NCI-H345 (cell line): ENCODE results near the gene ARMC2.
"Not testable (repeated sequence)": the region's sequence is repeated elsewhere in the genome, so short reads cannot be mapped to it uniquely, and the experiment has no call there.

Experiments used
- DNase-seq: peaks from one replicate; lab custom pipeline; 2025; lab: John Stamatoyannopoulos, UW

The ARMC2 gene

GRCh38 chr6:108848116-108848868 lies at the start of gene ARMC2:
Gene ARMC2 (plus strand): TSS chr6:108848422. CDS start chr6:108854268, 5,846 bp downstream.
- peak; percentile 92 for DNase-seq

GRCh38 chr6:108798670-108799353 lies 49.4 kb upstream of the ARMC2 start:
- no peak for DNase-seq

GRCh38 chr6:108799354-108799717 lies 48.9 kb upstream of the ARMC2 start:
- DNase-seq, result no peak

GRCh38 chr6:108799791-108800190 lies 48.4 kb upstream of the ARMC2 start:
- DNase-seq, result no peak

GRCh38 chr6:108800427-108800864 lies 47.8 kb upstream of the ARMC2 start:
- no peak for DNase-seq

GRCh38 chr6:108801366-108801765 lies 46.9 kb upstream of the ARMC2 start:
- no peak for DNase-seq

GRCh38 chr6:108803982-108804490 lies 44.2 kb upstream of the ARMC2 start:
- DNase-seq, result no peak

- no peak for DNase-seq
These were observed 43.3 kb upstream of the ARMC2 start for GRCh38 chr6:108804956-108805355.

- no peak for DNase-seq
These were observed 42.5 kb upstream of the ARMC2 start for GRCh38 chr6:108805611-108806167.

- DNase-seq, result no peak
These were observed 42.1 kb upstream of the ARMC2 start for GRCh38 chr6:108806171-108806570.

GRCh38 chr6:108806665-108807064 lies 41.6 kb upstream of the ARMC2 start:
- DNase-seq, result no peak

- DNase-seq, result no peak
These were observed 40.3 kb upstream of the ARMC2 start for GRCh38 chr6:108807928-108808327.

GRCh38 chr6:108809211-108809610 lies 39.0 kb upstream of the ARMC2 start:
- no peak for DNase-seq

GRCh38 chr6:108810057-108810643 lies 38.1 kb upstream of the ARMC2 start:
- DNase-seq, result no peak

- no peak for DNase-seq
These were observed 36.7 kb upstream of the ARMC2 start for GRCh38 chr6:108811490-108811889.

GRCh38 chr6:108813218-108813617 lies 35.0 kb upstream of the ARMC2 start:
- DNase-seq, result not testable (repeated sequence)

- not testable (repeated sequence) for DNase-seq
These were observed 30.9 kb upstream of the ARMC2 start for GRCh38 chr6:108817276-108817675.

- DNase-seq, result no peak
These were observed 28.2 kb upstream of the ARMC2 start for GRCh38 chr6:108820006-108820405.

GRCh38 chr6:108822401-108822800 lies 25.8 kb upstream of the ARMC2 start:
- DNase-seq, result no peak

- no peak for DNase-seq
These were observed 22.9 kb upstream of the ARMC2 start for GRCh38 chr6:108825326-108825725.

- DNase-seq, result no peak
These were observed 17.1 kb upstream of the ARMC2 start for GRCh38 chr6:108831104-108831503.

GRCh38 chr6:108832738-108833137 lies 15.5 kb upstream of the ARMC2 start:
- no peak for DNase-seq
